ENCODE data around the gene TMEM9. TPM values are rescaled to one million over a fixed set of nuclear protein-coding genes. Genes with fewer than 3 reads are reported as not detected.

Gene TMEM9
- total RNA-seq, 1 donor from 2014 or later = 80.2 TPM

DNA sequence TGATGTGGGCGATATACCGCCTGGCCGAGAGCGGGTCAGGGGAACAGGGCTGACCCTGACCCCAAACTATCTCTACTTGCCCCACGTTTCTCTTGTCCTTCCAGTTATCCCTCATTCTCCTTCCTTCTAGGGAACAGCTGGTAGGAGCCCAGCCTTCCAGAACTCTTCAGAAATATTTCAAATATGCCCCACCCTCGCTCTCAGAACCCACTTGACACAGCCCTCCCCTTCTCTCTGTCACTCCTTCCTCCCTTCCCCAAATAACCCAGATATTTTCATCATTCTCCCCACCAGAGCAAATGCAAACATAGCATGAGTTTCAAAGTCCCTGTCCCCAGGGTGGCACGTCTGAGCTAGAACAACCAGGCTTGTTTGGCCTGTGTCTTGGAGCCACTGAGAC, 43.1 kb downstream of the TMEM9 start:
- TF ChIP-seq, protein P1, sequence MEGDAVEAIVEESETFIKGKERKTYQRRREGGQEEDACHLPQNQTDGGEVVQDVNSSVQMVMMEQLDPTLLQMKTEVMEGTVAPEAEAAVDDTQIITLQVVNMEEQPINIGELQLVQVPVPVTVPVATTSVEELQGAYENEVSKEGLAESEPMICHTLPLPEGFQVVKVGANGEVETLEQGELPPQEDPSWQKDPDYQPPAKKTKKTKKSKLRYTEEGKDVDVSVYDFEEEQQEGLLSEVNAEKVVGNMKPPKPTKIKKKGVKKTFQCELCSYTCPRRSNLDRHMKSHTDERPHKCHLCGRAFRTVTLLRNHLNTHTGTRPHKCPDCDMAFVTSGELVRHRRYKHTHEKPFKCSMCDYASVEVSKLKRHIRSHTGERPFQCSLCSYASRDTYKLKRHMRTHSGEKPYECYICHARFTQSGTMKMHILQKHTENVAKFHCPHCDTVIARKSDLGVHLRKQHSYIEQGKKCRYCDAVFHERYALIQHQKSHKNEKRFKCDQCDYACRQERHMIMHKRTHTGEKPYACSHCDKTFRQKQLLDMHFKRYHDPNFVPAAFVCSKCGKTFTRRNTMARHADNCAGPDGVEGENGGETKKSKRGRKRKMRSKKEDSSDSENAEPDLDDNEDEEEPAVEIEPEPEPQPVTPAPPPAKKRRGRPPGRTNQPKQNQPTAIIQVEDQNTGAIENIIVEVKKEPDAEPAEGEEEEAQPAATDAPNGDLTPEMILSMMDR (IDR thresholded peaks at IDR 0.05; ENCODE audit: partially characterized antibody, unreplicated experiment) = no peak
- H3K27ac Mint-ChIP-seq (ENCODE audit: unreplicated experiment) = no peak overlapping the region
- no peak overlapping the region for H3K4me3 Mint-ChIP-seq (ENCODE audit: unreplicated experiment)
- peaks cover 4% of the 10 kb centered on the region for H3K9me3 Mint-ChIP-seq (ENCODE audit: unreplicated experiment)
- H3K36me3 Mint-ChIP-seq (ENCODE audit: unreplicated experiment) = no peaks in the 10 kb centered on the region
- no peak for DNase-seq
- H3K27me3 Mint-ChIP-seq (ENCODE audit: unreplicated experiment) = peaks cover 5% of the 10 kb centered on the region
- H3K4me1 Mint-ChIP-seq (ENCODE audit: low read depth, unreplicated experiment) = peaks cover 8% of the 10 kb centered on the region

DNA sequence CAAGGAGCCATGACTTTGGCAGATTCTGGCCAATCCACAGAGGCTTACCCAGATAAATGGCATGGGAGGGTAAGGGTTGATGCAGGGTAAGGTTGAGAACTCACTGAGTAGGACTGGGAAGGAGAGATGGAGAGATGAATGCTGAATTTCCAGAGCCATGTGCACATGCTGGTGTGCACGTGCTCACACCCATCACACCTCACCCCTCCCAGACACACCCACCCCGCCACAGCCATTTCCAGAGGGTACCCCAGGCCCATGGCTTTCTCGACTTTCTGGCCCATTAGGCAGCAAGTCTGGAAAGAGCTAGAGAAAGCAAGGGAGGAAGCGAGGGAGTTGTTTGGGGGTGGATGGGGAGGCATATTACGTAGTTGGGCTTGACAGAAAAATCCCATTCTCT, 43.7 kb downstream of the TMEM9 start:
- Mint-ChIP-seq H3K4me3 (ENCODE audit: unreplicated experiment) (no peak overlapping the region), H3K4me1 (ENCODE audit: low read depth, unreplicated experiment) (peaks cover 8% of the 10 kb centered on the region), H3K36me3 (ENCODE audit: unreplicated experiment) (no peaks in the 10 kb centered on the region), H3K27me3 (ENCODE audit: unreplicated experiment) (peaks cover 3% of the 10 kb centered on the region), H3K27ac (ENCODE audit: unreplicated experiment) (no peak overlapping the region), H3K9me3 (ENCODE audit: unreplicated experiment) (peaks cover 4% of the 10 kb centered on the region)
- no peak for DNase-seq
- TF ChIP-seq, protein P1 (IDR thresholded peaks at IDR 0.05; ENCODE audit: partially characterized antibody, unreplicated experiment) = no peak

DNA sequence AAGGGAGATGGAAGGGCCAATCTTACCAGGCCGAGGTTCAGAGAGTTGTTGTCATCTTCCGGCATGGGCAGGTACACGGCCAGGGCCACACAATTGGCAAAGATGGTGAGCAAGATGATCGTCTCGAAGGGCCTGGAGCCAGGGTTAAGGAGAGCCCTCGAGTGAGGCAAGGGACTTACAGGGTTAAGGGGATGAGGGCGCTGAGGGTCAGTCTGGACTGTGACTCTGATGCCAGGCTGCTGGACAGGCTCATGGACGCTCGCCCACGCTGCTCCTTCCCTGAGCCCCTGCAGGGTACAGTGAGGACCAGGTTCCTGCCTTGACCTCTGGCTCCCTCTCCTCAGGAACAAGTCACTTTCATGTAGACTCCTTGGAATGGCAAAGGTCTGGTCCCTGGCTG, 44.1 kb downstream of the TMEM9 start:
- Mint-ChIP-seq H3K27me3 (ENCODE audit: unreplicated experiment) (peaks cover 3% of the 10 kb centered on the region), H3K36me3 (ENCODE audit: unreplicated experiment) (no peaks in the 10 kb centered on the region), H3K27ac (ENCODE audit: unreplicated experiment) (no peak overlapping the region), H3K9me3 (ENCODE audit: unreplicated experiment) (peaks cover 4% of the 10 kb centered on the region), H3K4me1 (ENCODE audit: low read depth, unreplicated experiment) (peaks cover 8% of the 10 kb centered on the region), H3K4me3 (ENCODE audit: unreplicated experiment) (no peak overlapping the region)
- TF ChIP-seq, protein P1 (IDR thresholded peaks at IDR 0.05; ENCODE audit: partially characterized antibody, unreplicated experiment) = no peak
- DNase-seq = no peak

DNA sequence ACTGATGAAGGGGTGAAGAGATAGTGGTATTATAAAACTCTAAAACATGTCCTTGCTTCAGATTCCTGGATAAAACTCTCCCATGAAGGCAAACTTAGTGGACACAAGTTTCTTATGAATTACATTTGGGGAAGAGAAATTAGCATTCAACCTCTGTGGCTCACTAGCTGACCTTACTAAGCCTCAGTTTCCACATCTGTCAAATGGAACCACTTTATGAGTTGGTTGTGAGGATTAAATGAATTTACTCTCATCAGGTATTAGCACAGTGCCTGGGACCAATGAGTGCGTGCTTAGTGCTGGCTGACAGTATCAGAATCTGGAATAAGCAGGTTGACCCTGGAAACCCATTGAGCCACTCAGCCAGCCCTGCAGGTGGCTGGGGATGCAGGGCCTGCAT, 44.6 kb downstream of the TMEM9 start:
- no peak for DNase-seq
- H3K36me3 Mint-ChIP-seq (ENCODE audit: unreplicated experiment) = no peaks in the 10 kb centered on the region
- H3K4me3 Mint-ChIP-seq (ENCODE audit: unreplicated experiment) = no peak overlapping the region
- H3K27me3 Mint-ChIP-seq (ENCODE audit: unreplicated experiment) = peaks cover 3% of the 10 kb centered on the region
- peaks cover 8% of the 10 kb centered on the region for H3K4me1 Mint-ChIP-seq (ENCODE audit: low read depth, unreplicated experiment)
- TF ChIP-seq, protein P1 (IDR thresholded peaks at IDR 0.05; ENCODE audit: partially characterized antibody, unreplicated experiment) = no peak
- H3K27ac Mint-ChIP-seq (ENCODE audit: unreplicated experiment) = no peak overlapping the region
- H3K9me3 Mint-ChIP-seq (ENCODE audit: unreplicated experiment) = peaks cover 4% of the 10 kb centered on the region

DNA sequence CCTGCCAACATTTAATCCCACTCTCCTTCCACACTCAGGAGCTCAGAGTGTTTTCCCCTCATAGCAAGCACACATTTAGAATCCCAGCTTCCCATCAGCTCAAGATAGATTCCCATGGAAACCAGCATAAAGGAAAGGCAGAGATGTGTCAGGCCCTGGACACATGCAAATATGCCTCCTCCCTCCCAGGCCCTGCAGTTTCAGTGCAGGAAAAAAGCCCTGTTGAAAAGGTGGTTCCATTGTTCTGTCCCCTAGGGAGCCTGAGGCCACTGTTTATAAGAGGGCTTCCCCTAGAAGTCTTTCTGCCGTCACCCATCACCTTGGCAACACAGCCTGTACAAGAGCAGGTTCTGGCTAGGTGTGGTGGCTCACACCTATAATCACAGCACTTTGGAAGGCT, 45.7 kb downstream of the TMEM9 start:
- H3K4me3 Mint-ChIP-seq (ENCODE audit: unreplicated experiment) = no peak overlapping the region
- H3K27ac Mint-ChIP-seq (ENCODE audit: unreplicated experiment) = no peak overlapping the region
- TF ChIP-seq, protein P1 (IDR thresholded peaks at IDR 0.05; ENCODE audit: partially characterized antibody, unreplicated experiment) = no peak
- peaks cover 2% of the 10 kb centered on the region for H3K9me3 Mint-ChIP-seq (ENCODE audit: unreplicated experiment)
- peaks cover 8% of the 10 kb centered on the region for H3K4me1 Mint-ChIP-seq (ENCODE audit: low read depth, unreplicated experiment)
- no peak for DNase-seq
- no peaks in the 10 kb centered on the region for H3K36me3 Mint-ChIP-seq (ENCODE audit: unreplicated experiment)
- H3K27me3 Mint-ChIP-seq (ENCODE audit: unreplicated experiment) = peaks cover 3% of the 10 kb centered on the region

All from glutamatergic neuron (in vitro differentiated cells).